Posterior cingulate gyrus (tissue), 11 donors: ENCODE results near the gene KCNQ5.
"Not testable (repeated sequence)": the region's sequence is repeated elsewhere in the genome, so short reads cannot be mapped to it uniquely, and the experiment has no call there.

Experiments
- DNase-seq, 10 donors: peaks; one replicate each; pipeline versions ENCODE4 v3.0.0 to v3.0.0-alpha.2; 2020 to 2021; ENCODE audit warnings: mixed read lengths in 3 of 10
- intact Hi-C: fragments of 100-400 bp; cut with DNase I; formaldehyde crosslinking; loops from one replicate; pipeline ENCODE4 v1.15.1; 2023

KCNQ5 gene

DNA sequence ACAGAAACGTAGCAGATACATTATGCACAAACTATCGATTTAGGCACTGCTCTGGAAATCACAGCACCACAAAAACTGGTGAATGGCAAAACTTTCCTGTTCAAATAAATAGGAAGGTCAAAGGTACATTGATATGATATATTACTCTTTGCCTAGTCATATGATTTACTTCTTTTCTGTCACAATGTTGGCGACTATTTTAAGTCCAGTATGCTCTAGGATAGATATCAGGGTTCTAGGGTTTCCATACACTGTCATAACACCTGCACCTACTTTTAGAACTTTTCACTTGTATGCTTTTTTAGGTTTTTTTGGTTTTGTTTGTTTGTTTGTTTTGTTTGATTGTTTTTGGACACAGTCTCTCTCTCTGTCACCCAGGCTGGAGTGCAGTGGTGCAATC, 578.4 kb downstream of the KCNQ5 start:
- intact Hi-C loops = no loop called here
- DNase-seq = no peak

DNA sequence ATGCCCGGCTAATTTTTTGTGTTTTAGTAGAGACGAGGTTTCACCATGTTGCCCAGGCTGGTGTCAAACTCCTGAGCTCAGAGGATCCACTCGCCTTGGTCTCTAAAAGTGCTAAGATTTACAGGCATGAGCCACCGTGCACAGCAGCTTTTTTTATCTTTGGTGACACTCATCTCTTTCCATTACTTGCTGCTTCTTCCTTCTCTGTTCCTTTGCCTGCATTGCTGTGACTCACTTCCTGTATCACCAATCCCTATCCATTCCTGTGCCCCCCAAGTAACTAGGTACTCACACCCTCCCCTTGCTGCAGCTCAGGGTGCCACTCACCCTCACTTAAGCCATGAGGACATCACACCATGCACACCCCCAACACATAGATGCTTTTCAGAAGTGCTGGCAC, 578.9 kb downstream of the KCNQ5 start:
- intact Hi-C loops = no loop called here
- no peak for DNase-seq

GRCh38 chr6:73203098-73203497, 581.2 kb downstream of the KCNQ5 start:
- intact Hi-C loops = no loop called here

DNA sequence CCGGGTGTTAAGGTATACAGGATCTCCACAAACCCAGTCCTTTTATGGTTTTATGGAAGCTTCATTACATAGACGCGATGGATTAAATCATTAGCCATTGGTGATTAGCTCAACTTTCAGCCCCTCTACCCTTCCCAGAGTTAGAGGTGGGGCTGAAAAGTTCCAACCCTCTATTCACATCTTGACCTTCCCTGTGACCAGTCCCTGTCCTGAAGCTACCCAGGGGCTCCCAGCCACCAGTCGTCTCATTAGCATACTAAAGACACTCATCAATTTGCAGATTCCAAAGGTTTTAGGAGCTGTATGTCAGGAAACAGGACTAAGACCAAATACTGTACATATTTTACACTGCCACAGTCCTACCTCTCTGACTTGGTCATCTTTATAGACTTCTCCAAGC, 582.4 kb downstream of the KCNQ5 start:
- intact Hi-C loops = no loop called here
- no peak for DNase-seq

More at GRCh38 chr6:73203098-73203497, 581.2 kb downstream of the KCNQ5 start:
- DNase-seq = no peak

GRCh38 chr6:73207221-73207837, 585.5 kb downstream of the KCNQ5 start:
- intact Hi-C loops = no loop called here
- no peak for DNase-seq

DNA sequence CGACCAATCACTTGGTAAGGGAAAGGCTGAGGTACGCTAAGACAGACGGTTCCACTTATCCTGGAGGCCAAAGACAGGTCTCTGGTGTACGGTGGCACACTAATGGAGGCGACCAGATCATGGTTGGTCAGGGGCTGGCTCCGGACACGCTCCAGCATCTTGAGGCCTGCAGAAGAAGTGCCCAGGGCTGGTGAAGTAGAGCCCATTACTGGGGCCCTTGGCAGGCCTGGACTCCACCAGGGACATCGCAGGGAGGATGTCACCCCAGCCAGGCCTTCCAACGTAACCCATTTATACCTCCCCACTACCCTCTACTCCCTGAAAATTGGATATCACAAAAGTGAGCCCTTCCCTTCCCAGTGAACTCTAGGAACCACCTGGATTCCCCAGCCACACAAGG, 587.3 kb downstream of the KCNQ5 start:
- DNase-seq = no peak
- intact Hi-C loops = no loop called here

GRCh38 chr6:73216859-73217258, 595.0 kb downstream of the KCNQ5 start:
- intact Hi-C loops = no loop called here
- DNase-seq = no peak

DNA sequence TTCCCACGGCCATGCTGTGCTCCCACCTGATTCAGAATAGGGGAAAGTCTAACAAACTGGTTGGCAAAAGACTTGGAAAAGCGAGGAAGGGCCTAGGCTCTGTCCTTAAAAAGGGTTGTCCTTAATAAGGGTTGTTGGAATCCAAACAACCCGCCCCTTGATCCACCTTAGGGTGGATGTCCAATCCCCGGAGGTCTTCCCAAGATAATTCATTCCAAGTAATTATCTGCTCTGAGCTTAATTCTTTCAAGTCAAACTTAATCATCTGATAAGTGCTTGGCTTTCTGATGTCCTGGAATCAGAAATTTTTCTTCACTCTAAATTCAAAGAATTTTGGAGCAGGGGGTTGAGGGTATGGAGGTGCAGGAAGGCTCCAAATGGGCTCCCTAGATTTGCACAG, 603.5 kb downstream of the KCNQ5 start, which contains the start of gene KHDC1L:
Gene KHDC1L (minus strand): TSS at position 101 of the 400 bp plus-strand sequence. CDS start 88 bp downstream, at position 13.
- no peak for DNase-seq
- intact Hi-C loops = no loop called here

GRCh38 chr6:73227606-73228255, 605.9 kb downstream of the KCNQ5 start:
- DNase-seq = no peak
- intact Hi-C loops = no loop called here

DNA sequence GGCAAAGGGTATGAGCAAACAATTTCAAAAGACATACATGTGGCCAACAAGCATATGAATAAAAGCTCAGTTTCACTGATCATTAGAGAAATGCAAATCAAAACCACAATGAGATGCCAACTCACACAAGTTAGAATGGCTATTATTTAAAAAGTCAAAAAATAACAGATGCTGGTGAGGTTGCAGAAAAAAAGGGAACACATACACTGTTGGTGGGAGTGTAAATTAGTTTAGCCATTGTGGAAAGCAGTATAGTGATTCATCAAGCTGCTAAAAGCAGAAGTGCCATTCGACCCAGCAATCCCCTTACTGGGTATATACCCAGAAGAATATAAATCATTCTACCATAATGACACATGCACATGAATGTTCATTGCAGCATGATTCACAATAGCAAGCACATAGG, 610.1 kb downstream of the KCNQ5 start:
- intact Hi-C loops = no loop called here
- no peak for DNase-seq

- intact Hi-C loops = no loop called here
- DNase-seq = no peak
Observed at GRCh38 chr6:73233048-73233447, 611.2 kb downstream of the KCNQ5 start.

- DNase-seq, intact Hi-C loops: not testable (repeated sequence)
Observed at GRCh38 chr6:73233971-73234370, 612.1 kb downstream of the KCNQ5 start.

GRCh38 chr6:73234733-73235132, 612.9 kb downstream of the KCNQ5 start:
- DNase-seq = no peak
- intact Hi-C loops = no loop called here

DNA sequence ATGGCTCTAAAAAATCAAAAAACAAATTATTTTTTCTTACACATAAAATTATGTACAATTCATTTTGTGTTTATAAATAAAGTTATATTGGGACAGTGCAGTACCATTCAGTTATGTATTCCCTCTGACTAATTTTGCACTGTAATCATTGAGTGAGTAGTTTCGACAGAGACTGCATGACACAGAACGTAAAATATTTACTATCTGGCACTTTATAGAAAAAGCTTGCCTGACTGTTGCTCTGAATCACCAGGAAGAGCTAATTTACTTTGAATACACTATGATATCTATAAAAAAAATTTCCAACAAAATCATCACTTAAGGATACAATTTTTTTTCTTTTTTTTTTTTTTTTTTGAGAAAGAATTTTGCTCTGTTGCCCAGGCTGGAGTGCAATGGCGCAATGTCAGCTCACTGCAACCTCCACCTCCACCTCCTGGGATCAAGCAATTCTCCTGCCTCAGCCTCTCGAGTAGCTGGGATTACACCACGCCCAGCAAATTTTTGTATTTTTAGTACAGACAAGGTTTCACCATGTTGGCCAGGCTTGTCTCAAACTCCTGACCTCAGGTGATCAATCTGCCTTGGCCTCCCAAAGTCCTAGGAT, 614.4 kb downstream of the KCNQ5 start:
- no peak for DNase-seq
- intact Hi-C loops = no loop called here

- DNase-seq = no peak
- intact Hi-C loops = no loop called here
Observed at GRCh38 chr6:73240730-73241129, 618.9 kb downstream of the KCNQ5 start.

- intact Hi-C loops = no loop called here
- no peak for DNase-seq
Observed at GRCh38 chr6:73242001-73242400, 620.1 kb downstream of the KCNQ5 start.
